Fibroblast of lung (primary cell): ENCODE results near the gene TCERG1L. TPM values are rescaled to one million over a fixed set of nuclear protein-coding genes. Genes with fewer than 3 reads are reported as not detected.

Source experiments
- DNase-seq, 2 donors: peaks; one replicate each; pipeline versions ENCODE4 v3.0.0 to v3.0.0-alpha.2; 2010; ENCODE audit warnings: low read depth in 2 of 2
- H2AFZ ChIP-seq: 2 replicates; pipeline ENCODE4 v1.5.1; 2012; ENCODE audit warnings: low read length, control low read depth, inconsistent platforms
- H3K27ac ChIP-seq: 2 replicates; pipeline ENCODE4 v1.5.1; 2011; ENCODE audit warnings: low read length, control low read depth; ENCODE audit not compliant: insufficient read depth
- H3K27me3 ChIP-seq: 2 replicates; pipeline ENCODE4 v1.5.1; 2011; ENCODE audit warnings: mild to moderate bottlenecking, low read length; ENCODE audit not compliant: control insufficient read depth, insufficient read depth
- H3K36me3 ChIP-seq: 2 replicates; pipeline ENCODE4 v1.5.1; 2011; ENCODE audit warnings: low read length; ENCODE audit not compliant: control insufficient read depth, insufficient read depth
- H3K4me1 ChIP-seq: 2 replicates; pipeline ENCODE4 v1.5.1; 2011; ENCODE audit warnings: low read length; ENCODE audit not compliant: control insufficient read depth, insufficient read depth; ENCODE audit errors: extremely low read depth
- H3K4me2 ChIP-seq: 2 replicates; pipeline ENCODE4 v1.5.1; 2011; ENCODE audit warnings: low read length, control low read depth; ENCODE audit not compliant: insufficient read depth; ENCODE audit errors: extremely low read depth
- H3K4me3 ChIP-seq, 4 experiments: fragments of 200-600 bp in 1 of 4; sonication (generic) in 1 of 4; replicated peaks in 1 of 4; 2 replicates each; pipeline ENCODE4 v1.5.1; 2011 to 2016; ENCODE audit warnings: low read length in 4 of 4, low read depth in 3 of 4, mild to moderate bottlenecking in 3 of 4, control low read depth in 2 of 4, inconsistent platforms in 1 of 4, mixed read lengths in 1 of 4; ENCODE audit not compliant: insufficient read depth in 1 of 4; ENCODE audit errors: control extremely low read depth in 1 of 4
- H3K79me2 ChIP-seq: 2 replicates; pipeline ENCODE4 v1.5.1; 2012; ENCODE audit warnings: mild to moderate bottlenecking, low read length, inconsistent platforms; ENCODE audit not compliant: control insufficient read depth, insufficient read depth
- H3K9ac ChIP-seq: 2 replicates; pipeline ENCODE4 v1.5.1; 2011; ENCODE audit warnings: mild to moderate bottlenecking, low read length, control low read depth; ENCODE audit not compliant: insufficient read depth
- H3K9me3 ChIP-seq: 2 replicates; pipeline ENCODE4 v1.5.1; 2012; ENCODE audit warnings: low read depth, low read length; ENCODE audit not compliant: control insufficient read depth, insufficient read depth
- H4K20me1 ChIP-seq: 2 replicates; pipeline ENCODE4 v1.5.1; 2011; ENCODE audit warnings: low read length; ENCODE audit not compliant: control insufficient read depth, insufficient read depth; ENCODE audit errors: extremely low read depth
- CTCF ChIP-seq, 2 donors: IDR thresholded peaks in 1 of 2; conservative IDR thresholded peaks in 1 of 2; 1 replicate in 1 of 2; 2 replicates in 1 of 2; pipeline ENCODE4 v1.5.1; 2011 to 2012; ENCODE audit warnings: low read length in 2 of 2, control low read depth in 1 of 2, inconsistent platforms in 1 of 2, low read depth in 1 of 2, mild to moderate bottlenecking in 1 of 2
- EZH2 ChIP-seq: IDR thresholded peaks from 2 replicates; pipeline ENCODE4 v1.5.1; 2012; ENCODE audit warnings: low read length, control low read depth, mild to moderate bottlenecking; ENCODE audit errors: missing control alignments
- polyA plus RNA-seq, 2 donors: library from polyadenylated mRNA; depleted of rRNA in 1 of 2; stranded (reverse) in 1 of 2; unstranded in 1 of 2; fragments of >200 nt; gene quantifications; 2 replicates each; pipeline ENCODE4 v1.2.1, GENCODE V29; 2011 to 2012; ENCODE audit warnings: missing spikeins in 1 of 2
- total RNA-seq: library from RNA; depleted of rRNA; stranded (reverse); fragments of >200 nt; gene quantifications from 2 replicates; pipeline ENCODE4 v1.2.1, GENCODE V29; 2014

The TCERG1L gene
- total and polyA plus RNA-seq, 2 donors (not counting 1 experiment from before 2014, with no cell fraction given), result 0.02 TPM; not detected in 1

- H3K4me1 ChIP-seq, result no peaks in the 10 kb centered on the region
- no peak overlapping the region for H3K4me3 ChIP-seq
- H3K27ac ChIP-seq, result no peak overlapping the region
- TF ChIP-seq EZH2 (no peak), CTCF (conservative IDR thresholded peaks at IDR 0.05 in 1 of 2, IDR thresholded peaks at IDR 0.05 in 1 of 2; ENCODE audit: low read depth in 1 of 2, low read length in 2 of 2) (no peak)
- H3K36me3 ChIP-seq, result no peaks in the 10 kb centered on the region
- DNase-seq, result no peak
- H3K4me2 ChIP-seq, result no peak overlapping the region
- no peaks in the 10 kb centered on the region for H3K27me3 ChIP-seq
- no peaks in the 10 kb centered on the region for H3K79me2 ChIP-seq
- H3K9ac ChIP-seq, result no peak overlapping the region
- no peaks in the 10 kb centered on the region for H3K9me3 ChIP-seq
- H2AFZ ChIP-seq, result no peak overlapping the region
- H4K20me1 ChIP-seq, result no peaks in the 10 kb centered on the region
Observed at GRCh38 chr10:131316321-131317075, 5.0 kb upstream of the TCERG1L start.

DNA sequence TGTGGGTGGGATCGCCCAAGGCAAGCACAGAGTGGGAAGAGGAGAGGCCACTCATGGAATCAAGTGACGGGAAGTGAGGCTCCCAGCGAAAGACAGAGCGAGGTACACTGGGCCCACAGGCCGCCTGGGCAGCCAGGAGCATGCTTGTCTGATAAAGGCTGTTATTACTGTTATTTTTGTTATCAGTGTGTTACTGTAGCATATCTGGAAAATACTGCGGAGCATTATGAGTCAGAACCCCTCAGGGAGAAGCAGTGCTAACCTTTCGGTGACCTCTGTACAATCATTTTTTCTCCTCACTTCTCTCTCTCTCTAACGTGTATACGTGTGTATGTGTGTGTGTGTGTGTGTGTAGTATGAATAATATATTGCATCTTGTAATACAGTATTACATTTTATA is 3.8 kb upstream of the TCERG1L start:
- H4K20me1 ChIP-seq, result no peaks in the 10 kb centered on the region
- H3K27ac ChIP-seq, result no peak overlapping the region
- H3K4me1 ChIP-seq, result no peaks in the 10 kb centered on the region
- no peaks in the 10 kb centered on the region for H3K27me3 ChIP-seq
- H3K79me2 ChIP-seq, result no peaks in the 10 kb centered on the region
- TF ChIP-seq CTCF (conservative IDR thresholded peaks at IDR 0.05 in 1 of 2, IDR thresholded peaks at IDR 0.05 in 1 of 2; ENCODE audit: low read depth in 1 of 2, low read length in 2 of 2), result no peak
- no peak for TF ChIP-seq EZH2
- H2AFZ ChIP-seq, result no peak overlapping the region
- DNase-seq, result no peak
- no peak overlapping the region for H3K4me2 ChIP-seq
- H3K9me3 ChIP-seq, result no peaks in the 10 kb centered on the region
- no peak overlapping the region for H3K9ac ChIP-seq
- H3K36me3 ChIP-seq, result no peaks in the 10 kb centered on the region
- H3K4me3 ChIP-seq, result no peak overlapping the region

GRCh38 chr10:131314799-131315198 is 3.3 kb upstream of the TCERG1L start:
- no peak overlapping the region for H2AFZ ChIP-seq
- no peaks in the 10 kb centered on the region for H3K9me3 ChIP-seq
- H3K27ac ChIP-seq, result no peak overlapping the region
- no peak overlapping the region for H3K4me3 ChIP-seq
- TF ChIP-seq EZH2 (no peak), CTCF (conservative IDR thresholded peaks at IDR 0.05 in 1 of 2, IDR thresholded peaks at IDR 0.05 in 1 of 2; ENCODE audit: low read depth in 1 of 2, low read length in 2 of 2) (no peak)
- H3K4me2 ChIP-seq, result no peak overlapping the region
- H3K79me2 ChIP-seq, result no peaks in the 10 kb centered on the region
- no peaks in the 10 kb centered on the region for H3K27me3 ChIP-seq
- H3K36me3 ChIP-seq, result no peaks in the 10 kb centered on the region
- DNase-seq, result no peak
- H3K4me1 ChIP-seq, result no peaks in the 10 kb centered on the region
- H4K20me1 ChIP-seq, result no peaks in the 10 kb centered on the region
- no peak overlapping the region for H3K9ac ChIP-seq
